Ecto neural progenitor cell (in vitro differentiated cells): ENCODE results near the gene ANKFY1.

Source experiments
- DNase-seq: peaks from one replicate; pipeline ENCODE4 v3.0.0-alpha.2; 2018; ENCODE audit warnings: low spot score

The ANKFY1 gene

DNA sequence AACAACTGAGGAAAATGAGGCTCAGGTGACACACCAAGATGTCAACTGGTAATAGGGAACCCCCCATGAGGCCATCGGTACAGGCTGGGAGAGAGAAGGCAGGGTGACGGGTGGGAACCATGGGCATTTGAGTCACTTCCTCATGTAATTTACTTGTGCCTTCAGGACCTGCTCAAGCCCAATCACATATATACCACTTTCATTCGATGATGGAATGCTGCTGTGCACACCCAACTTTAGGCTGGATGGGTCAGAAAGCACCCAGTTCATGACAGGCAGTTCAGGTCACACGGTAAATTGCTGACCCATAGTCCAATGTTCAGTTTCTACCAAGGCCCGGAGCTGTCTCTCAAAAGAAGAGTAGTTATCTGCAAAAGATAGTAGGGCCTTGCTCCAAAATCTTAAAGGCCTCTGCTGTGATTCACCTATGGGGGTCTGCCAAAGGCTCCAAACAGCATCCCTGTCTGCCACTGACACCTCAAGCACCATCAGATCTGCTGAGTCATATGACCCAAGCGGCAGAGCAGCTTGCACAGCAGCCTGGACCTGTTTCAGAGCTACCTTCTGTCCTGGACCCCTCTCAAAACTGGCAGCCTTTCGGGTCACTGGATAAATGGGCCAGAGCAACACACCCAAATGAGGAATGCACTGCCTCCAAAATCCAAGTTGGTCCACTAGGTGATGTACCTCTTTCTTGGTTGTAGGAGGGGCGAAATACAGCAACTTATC lies 145.6 kb downstream of the ANKFY1 start:
- no peak for DNase-seq

DNA sequence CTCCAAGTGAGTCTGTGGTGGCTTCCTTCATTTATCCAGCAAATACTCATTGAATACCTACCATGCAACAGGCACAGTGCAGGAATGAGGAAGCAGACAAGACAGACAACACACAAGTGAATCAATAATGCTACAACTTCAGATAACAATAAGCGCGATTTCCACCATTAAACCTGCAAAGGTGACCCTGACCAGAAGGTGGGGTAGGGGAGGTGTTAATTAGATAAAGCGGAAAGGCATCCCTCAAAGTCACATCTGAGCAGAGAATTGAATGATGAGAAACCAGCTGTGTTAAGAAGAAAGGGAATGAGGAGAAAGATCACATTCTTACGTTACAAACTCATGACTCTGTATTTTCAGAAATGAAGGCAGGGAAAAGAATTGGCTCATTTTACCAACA lies 147.3 kb downstream of the ANKFY1 start:
- no peak for DNase-seq
